HL-60 (cell line): Measurements from ENCODE around the gene MRPL33.
A peak's percentile ranks its signal among the peaks of the same experiment; 100 is the strongest.

Experiments
- DNase-seq, 2 experiments: peaks; one replicate each; pipeline ENCODE4 v3.0.0-alpha.2; 2010 to 2020; ENCODE audit warnings: low read depth in 1 of 2, low spot score in 1 of 2
- H3K27ac ChIP-seq: fragments of 250-450 bp; sonication (Bioruptor Pico); replicated peaks from 2 replicates; pipeline ENCODE4 v1.5.1; 2020; ENCODE audit warnings: mild to moderate bottlenecking, moderate library complexity
- H3K27me3 ChIP-seq: fragments of 250-450 bp; sonication (Bioruptor Pico); 2 replicates; pipeline ENCODE4 v1.5.1; 2021; ENCODE audit warnings: mild to moderate bottlenecking, moderate library complexity; ENCODE audit not compliant: insufficient read depth, poor library complexity, severe bottlenecking
- H3K4me3 ChIP-seq: replicated peaks from 2 replicates; pipeline ENCODE4 v1.5.1; 2011; ENCODE audit warnings: mild to moderate bottlenecking, control low read depth, low read length; ENCODE audit not compliant: insufficient read depth
- CTCF ChIP-seq: IDR thresholded peaks from one replicate; pipeline ENCODE4 v1.5.1; 2011; ENCODE audit warnings: low read length, control low read depth, inconsistent platforms; ENCODE audit not compliant: insufficient read depth
- GABPA ChIP-seq: IDR thresholded peaks from 2 replicates; pipeline ENCODE4 v1.6.1; 2012; ENCODE audit warnings: low read depth
- POLR2AphosphoS5 ChIP-seq: IDR thresholded peaks from 2 replicates; pipeline ENCODE4 v1.6.1; 2012; ENCODE audit warnings: low read depth
- REST ChIP-seq: IDR thresholded peaks from 2 replicates; pipeline ENCODE4 v1.6.1; 2012; ENCODE audit warnings: low read depth; ENCODE audit not compliant: insufficient replicate concordance
- SPI1 ChIP-seq: IDR thresholded peaks from 2 replicates; pipeline ENCODE4 v1.6.1; 2012; ENCODE audit warnings: low read depth, mild to moderate bottlenecking, borderline replicate concordance

MRPL33 gene

GRCh38 chr2:27823569-27823968 lies 52.0 kb downstream of the MRPL33 start:
- TF ChIP-seq CTCF = no peak
- TF ChIP-seq GABPA = no peak
- no peak for TF ChIP-seq POLR2AphosphoS5
- TF ChIP-seq REST = no peak
- no peak for TF ChIP-seq SPI1
- H3K27ac ChIP-seq = no peak overlapping the region
- no peak overlapping the region for H3K4me3 ChIP-seq
- no peak for DNase-seq
- no peaks in the 10 kb centered on the region for H3K27me3 ChIP-seq

GRCh38 chr2:27824401-27824800 lies 52.9 kb downstream of the MRPL33 start:
- DNase-seq = no peak
- Histone ChIP-seq H3K4me3 (no peak overlapping the region), H3K27ac (no peak overlapping the region), H3K27me3 (no peaks in the 10 kb centered on the region)
- TF ChIP-seq CTCF = no peak
- TF ChIP-seq POLR2AphosphoS5 = no peak

DNA sequence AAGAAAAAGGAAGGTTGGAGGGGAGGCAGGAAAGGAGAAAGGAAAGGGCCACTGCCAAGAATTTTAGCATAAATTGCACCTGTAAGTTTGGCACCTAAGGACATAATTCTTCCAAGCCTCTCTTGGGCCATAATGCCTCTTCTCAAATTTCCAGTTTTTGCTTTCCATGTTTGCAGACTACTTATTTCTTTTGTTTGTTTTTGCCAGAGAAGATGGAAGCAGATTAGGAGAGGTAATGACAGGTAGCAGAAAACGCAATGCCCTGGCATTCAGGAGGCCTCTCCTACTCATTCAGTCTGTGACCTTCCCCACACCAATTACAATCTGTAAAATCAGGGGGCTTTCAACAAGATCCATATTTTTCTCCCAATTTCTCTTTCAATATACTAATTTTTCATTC lies 56.8 kb downstream of the MRPL33 start:
- no peak for DNase-seq
- no peak overlapping the region for H3K4me3 ChIP-seq
- H3K27ac ChIP-seq = peak overlapping the region; percentile 8; the same call in 1 of the 2 replicates
- H3K27me3 ChIP-seq = no peaks in the 10 kb centered on the region
- no peak for TF ChIP-seq GABPA
- no peak for TF ChIP-seq SPI1
- TF ChIP-seq POLR2AphosphoS5 = no peak
- no peak for TF ChIP-seq REST
- TF ChIP-seq CTCF = no peak
